COLO829 (cell line): ENCODE results near the gene MTG1.
"Not testable (repeated sequence)": the region's sequence is repeated elsewhere in the genome, so short reads cannot be mapped to it uniquely, and the experiment has no call there.

Experiments used
- DNase-seq: peaks from one replicate; pipeline ENCODE4 v3.0.0; 2012; ENCODE audit warnings: low spot score

MTG1 gene

GRCh38 chr10:133358925-133359310, 35.0 kb upstream of the MTG1 start:
- no peak for DNase-seq

GRCh38 chr10:133359554-133359971, 34.4 kb upstream of the MTG1 start:
- no peak for DNase-seq

- DNase-seq = no peak
These were observed 33.9 kb upstream of the MTG1 start for GRCh38 chr10:133359972-133360610.

- no peak for DNase-seq
These were observed 32.7 kb upstream of the MTG1 start for GRCh38 chr10:133361227-133361626.

- no peak for DNase-seq
These were observed 32.0 kb upstream of the MTG1 start for GRCh38 chr10:133361773-133362441.

- DNase-seq = no peak
These were observed 31.1 kb upstream of the MTG1 start for GRCh38 chr10:133362846-133363245.

- DNase-seq = no peak
These were observed 29.1 kb upstream of the MTG1 start for GRCh38 chr10:133364645-133365431.

- DNase-seq = no peak
These were observed 28.4 kb upstream of the MTG1 start for GRCh38 chr10:133365461-133366129.

GRCh38 chr10:133366130-133366478, 27.9 kb upstream of the MTG1 start:
- no peak for DNase-seq

- DNase-seq = no peak
These were observed 27.2 kb upstream of the MTG1 start for GRCh38 chr10:133366751-133367150.

- not testable (repeated sequence) for DNase-seq
These were observed 26.5 kb upstream of the MTG1 start for GRCh38 chr10:133367461-133367860.

- no peak for DNase-seq
These were observed 25.8 kb upstream of the MTG1 start for GRCh38 chr10:133368153-133368552.

GRCh38 chr10:133370030-133370786, 23.7 kb upstream of the MTG1 start:
- no peak for DNase-seq

- DNase-seq = no peak
These were observed 21.4 kb upstream of the MTG1 start for GRCh38 chr10:133372507-133372906.

- peak; percentile 91 for DNase-seq
These were observed 20.5 kb upstream of the MTG1 start, which contains the start of gene ECHS1 for GRCh38 chr10:133373174-133374090. Gene ECHS1 (minus strand): TSS chr10:133373354. CDS start chr10:133373333, 21 bp downstream.

- DNase-seq = no peak
These were observed 18.4 kb upstream of the MTG1 start for GRCh38 chr10:133375357-133376115.

- DNase-seq = not testable (repeated sequence)
These were observed 17.8 kb upstream of the MTG1 start for GRCh38 chr10:133376183-133376582.

GRCh38 chr10:133377025-133377817, 16.7 kb upstream of the MTG1 start:
- no peak for DNase-seq

- no peak for DNase-seq
These were observed 16.1 kb upstream of the MTG1 start for GRCh38 chr10:133377818-133378250.
